ENCODE results near the gene AVP. TPM values are rescaled to one million over a fixed set of nuclear protein-coding genes. Genes with fewer than 3 reads are reported as not detected.
A peak's percentile ranks its signal among the peaks of the same experiment; 100 is the strongest.

AVP gene
- total and polyA plus RNA-seq, 2 donors from 2014 or later, result 2.1 TPM; not detected in 1

DNA sequence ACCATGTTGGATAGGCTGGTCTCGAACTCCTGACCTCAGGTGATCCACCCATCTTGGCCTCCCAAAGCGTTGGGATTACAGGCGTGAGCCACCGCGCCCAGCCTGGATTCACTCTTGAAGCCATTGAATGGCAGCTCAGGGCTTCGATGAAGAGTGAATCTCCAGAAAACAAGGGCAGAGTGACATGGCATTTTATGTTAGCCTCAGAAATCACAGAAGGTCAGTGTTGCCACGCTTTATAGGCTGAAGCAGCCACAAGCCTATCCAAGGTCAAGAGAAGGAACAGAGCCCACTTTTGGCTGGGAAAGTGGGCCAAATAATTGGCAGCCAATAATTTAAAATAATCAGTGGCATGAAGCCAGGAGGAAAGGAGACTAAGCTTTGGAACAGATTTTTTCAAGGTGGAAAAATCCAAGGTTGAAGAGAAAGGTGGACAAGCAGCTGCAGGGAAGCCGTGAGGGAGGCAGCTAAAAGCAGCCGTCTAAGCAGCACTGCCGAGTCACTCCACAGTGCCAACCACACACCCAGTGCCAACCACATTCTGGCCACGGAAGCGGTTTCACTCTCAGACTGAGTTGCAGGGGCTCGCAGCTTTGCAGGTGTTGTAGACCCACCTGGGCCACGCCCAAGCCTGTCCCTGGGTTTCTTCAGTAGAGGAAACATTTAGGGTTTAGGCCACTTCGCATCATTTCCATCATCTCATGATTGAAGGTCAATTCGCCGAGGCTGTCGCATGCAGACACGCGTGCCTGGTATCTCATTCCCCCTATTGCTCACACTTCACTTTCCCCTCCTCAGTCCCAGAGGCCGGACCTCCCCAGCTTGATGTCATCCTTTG is 17.4 kb upstream of the AVP start:
- no peaks in the 10 kb centered on the region for H3K9me3 ChIP-seq (ENCODE audit: control insufficient read depth in 2 of 3, insufficient read depth in 1 of 3, low read length in 3 of 3)
- no peaks in the 10 kb centered on the region for H3K27me3 ChIP-seq (ENCODE audit: control insufficient read depth, insufficient read depth, low read length)
- FAIRE-seq (no peak), DNase-seq (peak in 1 of 5 donors; percentile 49)
- intact Hi-C loops (cut with DNase I), result no loop called here
- no peak overlapping the region for H3K27ac ChIP-seq (ENCODE audit: low read depth in 2 of 2, low read length in 2 of 2)
- TF ChIP-seq, protein P1, sequence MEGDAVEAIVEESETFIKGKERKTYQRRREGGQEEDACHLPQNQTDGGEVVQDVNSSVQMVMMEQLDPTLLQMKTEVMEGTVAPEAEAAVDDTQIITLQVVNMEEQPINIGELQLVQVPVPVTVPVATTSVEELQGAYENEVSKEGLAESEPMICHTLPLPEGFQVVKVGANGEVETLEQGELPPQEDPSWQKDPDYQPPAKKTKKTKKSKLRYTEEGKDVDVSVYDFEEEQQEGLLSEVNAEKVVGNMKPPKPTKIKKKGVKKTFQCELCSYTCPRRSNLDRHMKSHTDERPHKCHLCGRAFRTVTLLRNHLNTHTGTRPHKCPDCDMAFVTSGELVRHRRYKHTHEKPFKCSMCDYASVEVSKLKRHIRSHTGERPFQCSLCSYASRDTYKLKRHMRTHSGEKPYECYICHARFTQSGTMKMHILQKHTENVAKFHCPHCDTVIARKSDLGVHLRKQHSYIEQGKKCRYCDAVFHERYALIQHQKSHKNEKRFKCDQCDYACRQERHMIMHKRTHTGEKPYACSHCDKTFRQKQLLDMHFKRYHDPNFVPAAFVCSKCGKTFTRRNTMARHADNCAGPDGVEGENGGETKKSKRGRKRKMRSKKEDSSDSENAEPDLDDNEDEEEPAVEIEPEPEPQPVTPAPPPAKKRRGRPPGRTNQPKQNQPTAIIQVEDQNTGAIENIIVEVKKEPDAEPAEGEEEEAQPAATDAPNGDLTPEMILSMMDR (IDR thresholded peaks at IDR 0.05; ENCODE audit: borderline replicate concordance, extremely low read depth, insufficient read depth), result no peak
- H3K9ac ChIP-seq (ENCODE audit: low read length in 3 of 3), result no peak overlapping the region
- H3K4me1 ChIP-seq (ENCODE audit: control insufficient read depth in 2 of 3, insufficient read depth in 2 of 3, low read depth in 1 of 3, low read length in 3 of 3), result no peaks in the 10 kb centered on the region
- no peak overlapping the region for H3K4me3 ChIP-seq (ENCODE audit: low read length in 3 of 3)
- no peaks in the 10 kb centered on the region for H3K36me3 ChIP-seq (ENCODE audit: control insufficient read depth in 2 of 3, insufficient read depth in 3 of 3, low read length in 3 of 3)

DNA sequence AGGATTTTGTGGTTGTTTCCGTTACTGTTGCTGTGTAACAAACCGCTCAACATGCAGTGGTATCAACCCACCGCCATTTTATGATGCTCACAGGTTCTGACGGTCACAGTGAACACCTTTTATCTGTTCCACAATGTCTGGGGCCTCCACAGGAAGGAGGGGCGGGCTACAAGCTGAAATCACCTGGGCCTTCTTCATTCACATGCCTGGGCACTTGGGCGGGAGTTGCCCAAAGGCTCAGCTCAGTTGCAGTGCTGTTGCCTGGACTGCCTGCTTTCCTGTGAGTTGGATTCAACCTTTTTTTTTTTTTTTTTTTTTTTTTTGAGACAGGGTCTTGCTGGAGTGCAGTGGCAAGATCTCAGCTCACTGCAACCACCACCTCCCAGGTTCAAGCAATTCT is 16.7 kb upstream of the AVP start:
- DNase-seq (no peak), FAIRE-seq (no peak)
- intact Hi-C loops (cut with DNase I), result no loop called here
- H3K4me3 ChIP-seq (ENCODE audit: low read length in 3 of 3), result no peak overlapping the region
- H3K27ac ChIP-seq (ENCODE audit: low read depth in 2 of 2, low read length in 2 of 2), result no peak overlapping the region
- H3K36me3 ChIP-seq (ENCODE audit: control insufficient read depth in 2 of 3, insufficient read depth in 3 of 3, low read length in 3 of 3), result no peaks in the 10 kb centered on the region
- no peaks in the 10 kb centered on the region for H3K27me3 ChIP-seq (ENCODE audit: control insufficient read depth, insufficient read depth, low read length)
- no peak overlapping the region for H3K9ac ChIP-seq (ENCODE audit: low read length in 3 of 3)
- H3K9me3 ChIP-seq (ENCODE audit: control insufficient read depth in 2 of 3, insufficient read depth in 1 of 3, low read length in 3 of 3), result no peaks in the 10 kb centered on the region
- TF ChIP-seq, protein P1 (IDR thresholded peaks at IDR 0.05; ENCODE audit: borderline replicate concordance, extremely low read depth, insufficient read depth), result no peak
- no peaks in the 10 kb centered on the region for H3K4me1 ChIP-seq (ENCODE audit: control insufficient read depth in 2 of 3, insufficient read depth in 2 of 3, low read depth in 1 of 3, low read length in 3 of 3)

DNA sequence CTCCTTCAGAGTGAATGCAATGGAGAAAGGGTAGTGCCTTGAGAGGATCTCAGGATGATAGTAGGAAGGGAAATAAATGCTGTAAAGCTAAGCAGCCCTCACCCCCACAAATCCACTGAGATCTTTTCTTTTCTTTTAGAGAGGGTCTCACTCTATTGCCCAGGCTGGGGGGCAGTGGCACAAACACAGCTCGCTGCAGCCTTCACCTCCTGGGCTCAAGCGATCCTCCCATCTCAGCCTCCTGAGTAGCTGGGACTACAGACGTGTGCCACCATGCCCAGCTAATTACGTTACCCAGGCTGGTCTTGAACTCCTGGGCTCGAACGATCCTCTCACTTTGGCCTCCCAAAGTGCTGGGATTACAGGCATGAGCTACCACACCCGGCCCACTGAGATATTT is 16.0 kb upstream of the AVP start:
- Histone ChIP-seq H3K27ac (ENCODE audit: low read depth in 2 of 2, low read length in 2 of 2) (no peak overlapping the region), H3K4me1 (ENCODE audit: control insufficient read depth in 2 of 3, insufficient read depth in 2 of 3, low read depth in 1 of 3, low read length in 3 of 3) (no peaks in the 10 kb centered on the region), H3K9me3 (ENCODE audit: control insufficient read depth in 2 of 3, insufficient read depth in 1 of 3, low read length in 3 of 3) (no peaks in the 10 kb centered on the region), H3K27me3 (ENCODE audit: control insufficient read depth, insufficient read depth, low read length) (no peaks in the 10 kb centered on the region), H3K4me3 (ENCODE audit: low read length in 3 of 3) (no peak overlapping the region), H3K36me3 (ENCODE audit: control insufficient read depth in 2 of 3, insufficient read depth in 3 of 3, low read length in 3 of 3) (no peaks in the 10 kb centered on the region), H3K9ac (ENCODE audit: low read length in 3 of 3) (no peak overlapping the region)
- no peak for DNase-seq
- intact Hi-C loops (cut with DNase I), result no loop called here
- FAIRE-seq, result no peak
- TF ChIP-seq, protein P1 (IDR thresholded peaks at IDR 0.05; ENCODE audit: borderline replicate concordance, extremely low read depth, insufficient read depth), result no peak

All from kidney (tissue), 14 donors.